Measurements from ENCODE around the gene MAP3K9. TPM values are rescaled to one million over a fixed set of nuclear protein-coding genes. Genes with fewer than 3 reads are reported as not detected.

The MAP3K9 gene
- 1 to 10 TPM in 1 of 2 donors, under 1 TPM in 1; 0.67 to 1.7 TPM for total RNA-seq

DNA sequence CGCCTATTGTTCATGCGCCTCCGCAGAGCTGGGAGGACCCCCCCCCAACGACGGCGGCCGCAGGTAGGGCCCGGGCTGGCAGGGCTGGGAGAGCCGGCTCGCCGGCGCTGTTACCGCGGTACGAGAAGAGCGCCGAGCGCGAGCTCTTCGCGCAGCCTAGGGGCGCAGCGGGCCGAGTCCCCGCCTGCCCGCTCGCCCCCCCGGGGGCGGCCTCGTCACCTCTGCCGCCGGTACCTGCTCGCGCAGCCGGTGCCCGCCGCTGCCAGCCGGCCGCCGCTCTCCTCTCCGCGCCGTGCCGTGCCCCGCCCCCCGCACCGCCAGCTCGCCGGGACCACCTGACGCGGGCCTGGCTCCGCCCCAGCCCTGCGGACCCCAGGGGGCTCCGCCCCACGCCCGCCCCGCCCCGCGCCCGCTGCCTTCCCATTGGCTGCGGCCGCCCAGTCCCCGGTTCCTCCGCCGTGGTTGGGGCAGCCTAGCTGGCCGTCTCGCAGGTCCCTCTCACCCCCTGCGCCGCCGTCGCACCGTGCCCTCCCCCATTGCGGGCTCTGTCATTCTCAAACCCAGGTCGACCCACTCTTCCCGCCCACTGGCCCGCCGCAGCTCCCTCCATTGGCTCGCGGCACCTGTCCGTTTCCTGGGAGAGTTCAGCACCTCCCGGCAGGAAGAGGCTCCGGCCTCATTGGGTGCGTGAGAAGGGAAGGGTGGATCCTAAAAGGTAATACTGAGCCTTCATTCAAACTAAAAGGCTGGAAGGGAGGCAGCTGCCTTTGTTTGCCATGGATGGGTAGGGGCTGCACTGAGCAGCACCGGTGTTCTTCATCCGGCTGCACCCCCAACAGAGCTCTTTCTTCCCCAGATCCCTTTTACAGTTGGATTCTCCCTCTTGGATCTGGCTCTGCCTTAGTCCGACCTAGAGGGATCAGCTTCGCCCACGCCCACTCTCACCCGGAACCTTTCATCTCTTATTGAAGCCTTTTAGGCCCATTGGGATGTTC is at the start of gene MAP3K9:
TSS of gene MAP3K9 (minus strand) at position 289 of the 995 bp plus-strand sequence. CDS start 342 bp downstream, outside the sequence.

Other genes starting within 250 kb of the MAP3K9 start
- gene MED6, start 208.9 kb downstream of the MAP3K9 start, total RNA-seq, result 10 to 100 TPM; 24.8 to 45.0 TPM
- gene TTC9, start 167.6 kb downstream of the MAP3K9 start, total RNA-seq, result under 1 TPM in 1 of 2 donors, not detected in 1; under 0.01 TPM
- 10 to 100 TPM; 44.0 to 46.1 TPM for gene PCNX1, start 97.9 kb upstream of the MAP3K9 start, total RNA-seq